K562 (cell line): ENCODE results near the gene DLK2.

Source experiments
- BRCA1 ChIP-seq, 2 experiments: fragments of 450-650 bp in 1 of 2; sonication (generic) in 1 of 2; formaldehyde crosslinking in 1 of 2; IDR thresholded peaks; 2 replicates each; pipeline versions ENCODE4 v1.5.0 to v1.6.1; 2017 to 2020; ENCODE audit warnings: mild to moderate bottlenecking in 1 of 2, missing genetic modification reagents in 1 of 2
- CBX5 ChIP-seq: IDR thresholded peaks from 2 replicates; pipeline ENCODE4 v1.6.1; 2014; ENCODE audit warnings: low read depth, borderline replicate concordance
- FOXJ2 ChIP-seq: fragments of 200-800 bp; sonication (Bioruptor generic); IDR thresholded peaks from 2 replicates; pipeline ENCODE4 v1.6.1; 2016; ENCODE audit warnings: missing genetic modification characterization, missing compliant biosample characterization
- IRF2 ChIP-seq: sonication (generic); formaldehyde crosslinking; IDR thresholded peaks from 2 replicates; pipeline ENCODE4 v1.8.1; 2022; ENCODE audit warnings: mild to moderate bottlenecking, missing genetic modification reagents
- PTRF ChIP-seq: fragments of 450-650 bp; IDR thresholded peaks from 2 replicates; pipeline ENCODE4 v1.6.1; 2016; ENCODE audit warnings: mild to moderate bottlenecking, missing genetic modification characterization, missing compliant biosample characterization
- PYGO2 ChIP-seq: fragments of 450-650 bp; IDR thresholded peaks from 2 replicates; pipeline ENCODE4 v1.6.1; 2016; ENCODE audit warnings: mild to moderate bottlenecking, missing genetic modification characterization, moderate library complexity, missing compliant biosample characterization
- STAG1 ChIP-seq: sonication (generic); formaldehyde crosslinking; IDR thresholded peaks from 2 replicates; pipeline ENCODE4 v1.5.0; 2020; ENCODE audit warnings: missing genetic modification reagents, borderline replicate concordance
- STAT5B ChIP-seq: fragments of 250-450 bp; sonication (Bioruptor Pico); IDR thresholded peaks from 2 replicates; pipeline ENCODE4 v1.8.0; 2021; ENCODE audit warnings: mild to moderate bottlenecking, inconsistent platforms
- TAF1 ChIP-seq: IDR thresholded peaks from 2 replicates; pipeline ENCODE4 v1.6.1; 2011; ENCODE audit warnings: mild to moderate bottlenecking, low read length, moderate library complexity; ENCODE audit not compliant: insufficient read depth, control insufficient read depth, severe bottlenecking; ENCODE audit errors: extremely low read depth
- ZNF24 ChIP-seq: fragments of 450-650 bp; IDR thresholded peaks from 2 replicates; pipeline ENCODE4 v1.6.1; 2016
- TF ChIP-seq, protein P1 (sequence below): fragments of 200-600 bp; sonication (generic); IDR thresholded peaks from one replicate; pipeline ENCODE4 v1.6.1; 2012; ENCODE audit warnings: mild to moderate bottlenecking, low read depth, low read length, inconsistent platforms
- TF ChIP-seq, protein P2 (sequence below), 3 experiments: IDR thresholded peaks in 2 of 3; conservative IDR thresholded peaks in 1 of 3; 2 replicates each; pipeline ENCODE4 v1.5.1; 2011 to 2012; ENCODE audit warnings: low read length in 3 of 3, mild to moderate bottlenecking in 3 of 3, control low read depth in 2 of 3, improper control_type of control experiment in 1 of 3, inconsistent platforms in 1 of 3, low read depth in 1 of 3, mixed read lengths in 1 of 3, moderate library complexity in 1 of 3; ENCODE audit not compliant: insufficient read depth in 2 of 3

DNA sequence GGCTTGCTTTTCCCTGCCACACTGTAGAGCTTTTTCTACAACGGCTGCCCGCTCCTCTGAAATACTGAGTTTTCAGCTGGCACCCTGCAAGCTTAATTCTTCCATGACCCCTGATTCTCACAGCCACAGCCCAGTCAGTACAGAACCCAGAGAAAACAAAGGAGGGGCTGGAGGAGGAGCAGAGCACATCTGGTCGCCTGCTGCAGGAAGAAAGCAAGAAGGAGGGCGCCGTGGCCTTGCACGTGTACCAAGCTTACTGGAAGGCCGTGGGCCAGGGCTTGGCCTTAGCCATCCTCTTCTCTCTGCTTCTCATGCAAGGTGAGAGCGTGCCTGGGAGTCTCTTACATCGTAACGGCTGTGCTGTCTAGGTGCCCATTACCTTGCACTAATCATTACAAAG, 11.3 kb downstream of the DLK2 start:
- TF ChIP-seq CBX5, result no peak
- no peak for TF ChIP-seq PTRF (tag)
- TF ChIP-seq STAG1 (CRISPR knock-in tag), result no peak
- TF ChIP-seq PYGO2, result no peak
- TF ChIP-seq, protein P1, sequence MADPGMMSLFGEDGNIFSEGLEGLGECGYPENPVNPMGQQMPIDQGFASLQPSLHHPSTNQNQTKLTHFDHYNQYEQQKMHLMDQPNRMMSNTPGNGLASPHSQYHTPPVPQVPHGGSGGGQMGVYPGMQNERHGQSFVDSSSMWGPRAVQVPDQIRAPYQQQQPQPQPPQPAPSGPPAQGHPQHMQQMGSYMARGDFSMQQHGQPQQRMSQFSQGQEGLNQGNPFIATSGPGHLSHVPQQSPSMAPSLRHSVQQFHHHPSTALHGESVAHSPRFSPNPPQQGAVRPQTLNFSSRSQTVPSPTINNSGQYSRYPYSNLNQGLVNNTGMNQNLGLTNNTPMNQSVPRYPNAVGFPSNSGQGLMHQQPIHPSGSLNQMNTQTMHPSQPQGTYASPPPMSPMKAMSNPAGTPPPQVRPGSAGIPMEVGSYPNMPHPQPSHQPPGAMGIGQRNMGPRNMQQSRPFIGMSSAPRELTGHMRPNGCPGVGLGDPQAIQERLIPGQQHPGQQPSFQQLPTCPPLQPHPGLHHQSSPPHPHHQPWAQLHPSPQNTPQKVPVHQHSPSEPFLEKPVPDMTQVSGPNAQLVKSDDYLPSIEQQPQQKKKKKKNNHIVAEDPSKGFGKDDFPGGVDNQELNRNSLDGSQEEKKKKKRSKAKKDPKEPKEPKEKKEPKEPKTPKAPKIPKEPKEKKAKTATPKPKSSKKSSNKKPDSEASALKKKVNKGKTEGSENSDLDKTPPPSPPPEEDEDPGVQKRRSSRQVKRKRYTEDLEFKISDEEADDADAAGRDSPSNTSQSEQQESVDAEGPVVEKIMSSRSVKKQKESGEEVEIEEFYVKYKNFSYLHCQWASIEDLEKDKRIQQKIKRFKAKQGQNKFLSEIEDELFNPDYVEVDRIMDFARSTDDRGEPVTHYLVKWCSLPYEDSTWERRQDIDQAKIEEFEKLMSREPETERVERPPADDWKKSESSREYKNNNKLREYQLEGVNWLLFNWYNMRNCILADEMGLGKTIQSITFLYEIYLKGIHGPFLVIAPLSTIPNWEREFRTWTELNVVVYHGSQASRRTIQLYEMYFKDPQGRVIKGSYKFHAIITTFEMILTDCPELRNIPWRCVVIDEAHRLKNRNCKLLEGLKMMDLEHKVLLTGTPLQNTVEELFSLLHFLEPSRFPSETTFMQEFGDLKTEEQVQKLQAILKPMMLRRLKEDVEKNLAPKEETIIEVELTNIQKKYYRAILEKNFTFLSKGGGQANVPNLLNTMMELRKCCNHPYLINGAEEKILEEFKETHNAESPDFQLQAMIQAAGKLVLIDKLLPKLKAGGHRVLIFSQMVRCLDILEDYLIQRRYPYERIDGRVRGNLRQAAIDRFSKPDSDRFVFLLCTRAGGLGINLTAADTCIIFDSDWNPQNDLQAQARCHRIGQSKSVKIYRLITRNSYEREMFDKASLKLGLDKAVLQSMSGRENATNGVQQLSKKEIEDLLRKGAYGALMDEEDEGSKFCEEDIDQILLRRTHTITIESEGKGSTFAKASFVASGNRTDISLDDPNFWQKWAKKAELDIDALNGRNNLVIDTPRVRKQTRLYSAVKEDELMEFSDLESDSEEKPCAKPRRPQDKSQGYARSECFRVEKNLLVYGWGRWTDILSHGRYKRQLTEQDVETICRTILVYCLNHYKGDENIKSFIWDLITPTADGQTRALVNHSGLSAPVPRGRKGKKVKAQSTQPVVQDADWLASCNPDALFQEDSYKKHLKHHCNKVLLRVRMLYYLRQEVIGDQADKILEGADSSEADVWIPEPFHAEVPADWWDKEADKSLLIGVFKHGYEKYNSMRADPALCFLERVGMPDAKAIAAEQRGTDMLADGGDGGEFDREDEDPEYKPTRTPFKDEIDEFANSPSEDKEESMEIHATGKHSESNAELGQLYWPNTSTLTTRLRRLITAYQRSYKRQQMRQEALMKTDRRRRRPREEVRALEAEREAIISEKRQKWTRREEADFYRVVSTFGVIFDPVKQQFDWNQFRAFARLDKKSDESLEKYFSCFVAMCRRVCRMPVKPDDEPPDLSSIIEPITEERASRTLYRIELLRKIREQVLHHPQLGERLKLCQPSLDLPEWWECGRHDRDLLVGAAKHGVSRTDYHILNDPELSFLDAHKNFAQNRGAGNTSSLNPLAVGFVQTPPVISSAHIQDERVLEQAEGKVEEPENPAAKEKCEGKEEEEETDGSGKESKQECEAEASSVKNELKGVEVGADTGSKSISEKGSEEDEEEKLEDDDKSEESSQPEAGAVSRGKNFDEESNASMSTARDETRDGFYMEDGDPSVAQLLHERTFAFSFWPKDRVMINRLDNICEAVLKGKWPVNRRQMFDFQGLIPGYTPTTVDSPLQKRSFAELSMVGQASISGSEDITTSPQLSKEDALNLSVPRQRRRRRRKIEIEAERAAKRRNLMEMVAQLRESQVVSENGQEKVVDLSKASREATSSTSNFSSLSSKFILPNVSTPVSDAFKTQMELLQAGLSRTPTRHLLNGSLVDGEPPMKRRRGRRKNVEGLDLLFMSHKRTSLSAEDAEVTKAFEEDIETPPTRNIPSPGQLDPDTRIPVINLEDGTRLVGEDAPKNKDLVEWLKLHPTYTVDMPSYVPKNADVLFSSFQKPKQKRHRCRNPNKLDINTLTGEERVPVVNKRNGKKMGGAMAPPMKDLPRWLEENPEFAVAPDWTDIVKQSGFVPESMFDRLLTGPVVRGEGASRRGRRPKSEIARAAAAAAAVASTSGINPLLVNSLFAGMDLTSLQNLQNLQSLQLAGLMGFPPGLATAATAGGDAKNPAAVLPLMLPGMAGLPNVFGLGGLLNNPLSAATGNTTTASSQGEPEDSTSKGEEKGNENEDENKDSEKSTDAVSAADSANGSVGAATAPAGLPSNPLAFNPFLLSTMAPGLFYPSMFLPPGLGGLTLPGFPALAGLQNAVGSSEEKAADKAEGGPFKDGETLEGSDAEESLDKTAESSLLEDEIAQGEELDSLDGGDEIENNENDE, result no peak
- no peak for TF ChIP-seq ZNF24
- TF ChIP-seq STAT5B (CRISPR knock-in tag), result no peak
- TF ChIP-seq BRCA1 (IDR thresholded peaks at IDR 0.05), result no peak
- no peak for TF ChIP-seq BRCA1 (CRISPR knock-in tag; IDR thresholded peaks at IDR 0.05)
- TF ChIP-seq, protein P2, sequence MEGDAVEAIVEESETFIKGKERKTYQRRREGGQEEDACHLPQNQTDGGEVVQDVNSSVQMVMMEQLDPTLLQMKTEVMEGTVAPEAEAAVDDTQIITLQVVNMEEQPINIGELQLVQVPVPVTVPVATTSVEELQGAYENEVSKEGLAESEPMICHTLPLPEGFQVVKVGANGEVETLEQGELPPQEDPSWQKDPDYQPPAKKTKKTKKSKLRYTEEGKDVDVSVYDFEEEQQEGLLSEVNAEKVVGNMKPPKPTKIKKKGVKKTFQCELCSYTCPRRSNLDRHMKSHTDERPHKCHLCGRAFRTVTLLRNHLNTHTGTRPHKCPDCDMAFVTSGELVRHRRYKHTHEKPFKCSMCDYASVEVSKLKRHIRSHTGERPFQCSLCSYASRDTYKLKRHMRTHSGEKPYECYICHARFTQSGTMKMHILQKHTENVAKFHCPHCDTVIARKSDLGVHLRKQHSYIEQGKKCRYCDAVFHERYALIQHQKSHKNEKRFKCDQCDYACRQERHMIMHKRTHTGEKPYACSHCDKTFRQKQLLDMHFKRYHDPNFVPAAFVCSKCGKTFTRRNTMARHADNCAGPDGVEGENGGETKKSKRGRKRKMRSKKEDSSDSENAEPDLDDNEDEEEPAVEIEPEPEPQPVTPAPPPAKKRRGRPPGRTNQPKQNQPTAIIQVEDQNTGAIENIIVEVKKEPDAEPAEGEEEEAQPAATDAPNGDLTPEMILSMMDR (IDR thresholded peaks at IDR 0.05 in 2 of 3, conservative IDR thresholded peaks at IDR 0.05 in 1 of 3; ENCODE audit: insufficient read depth in 2 of 3, low read depth in 1 of 3, low read length in 3 of 3), result no peak
- no peak for TF ChIP-seq IRF2 (CRISPR knock-in tag)
- TF ChIP-seq TAF1, result no peak
- TF ChIP-seq FOXJ2 (tag), result no peak
